ENCODE measurements around the gene GSAP.

DNA sequence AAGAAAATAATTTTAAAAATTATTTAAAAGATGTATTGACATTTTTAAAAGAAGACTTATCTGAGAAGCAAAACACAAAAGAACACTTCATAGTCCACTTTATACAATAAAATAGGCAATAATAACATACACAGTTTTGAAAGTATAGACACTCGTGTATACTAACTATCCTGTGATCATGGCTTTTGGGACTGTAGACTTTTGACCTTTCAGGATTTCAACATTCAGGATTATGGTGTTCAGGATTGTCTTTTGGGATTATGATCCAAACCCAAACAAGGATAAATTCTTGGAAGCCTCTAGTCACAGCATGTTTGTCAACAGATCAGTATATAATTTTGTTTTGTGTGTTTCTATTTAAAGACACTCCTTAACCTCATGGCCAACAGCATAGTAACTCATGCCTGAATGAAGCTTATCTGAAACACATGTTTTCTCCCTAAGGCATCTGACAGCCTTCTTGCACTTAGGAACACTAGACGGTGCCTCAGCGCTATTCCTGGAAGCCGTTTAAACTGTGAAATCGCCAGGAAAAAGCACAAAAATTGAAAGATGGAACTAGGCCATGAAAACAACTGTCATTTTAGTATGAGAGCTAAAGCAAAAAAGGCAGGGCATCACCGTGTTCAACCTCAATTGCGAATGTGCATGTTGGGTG is 29.9 kb downstream of the GSAP start:
- TF ChIP-seq CTCF (IDR thresholded peaks at IDR 0.05) = no peak
- TF ChIP-seq ZFX (IDR thresholded peaks at IDR 0.05; ENCODE audit: borderline replicate concordance) = no peak
